GM12872 (cell line): ENCODE data around the gene UBE3A.

Experiments
- TF ChIP-seq, protein P1 (sequence below): IDR thresholded peaks from 3 replicates; pipeline ENCODE4 v1.5.1; 2011; ENCODE audit warnings: low read depth, mild to moderate bottlenecking, low read length, moderate library complexity; ENCODE audit not compliant: insufficient read depth

UBE3A gene

DNA sequence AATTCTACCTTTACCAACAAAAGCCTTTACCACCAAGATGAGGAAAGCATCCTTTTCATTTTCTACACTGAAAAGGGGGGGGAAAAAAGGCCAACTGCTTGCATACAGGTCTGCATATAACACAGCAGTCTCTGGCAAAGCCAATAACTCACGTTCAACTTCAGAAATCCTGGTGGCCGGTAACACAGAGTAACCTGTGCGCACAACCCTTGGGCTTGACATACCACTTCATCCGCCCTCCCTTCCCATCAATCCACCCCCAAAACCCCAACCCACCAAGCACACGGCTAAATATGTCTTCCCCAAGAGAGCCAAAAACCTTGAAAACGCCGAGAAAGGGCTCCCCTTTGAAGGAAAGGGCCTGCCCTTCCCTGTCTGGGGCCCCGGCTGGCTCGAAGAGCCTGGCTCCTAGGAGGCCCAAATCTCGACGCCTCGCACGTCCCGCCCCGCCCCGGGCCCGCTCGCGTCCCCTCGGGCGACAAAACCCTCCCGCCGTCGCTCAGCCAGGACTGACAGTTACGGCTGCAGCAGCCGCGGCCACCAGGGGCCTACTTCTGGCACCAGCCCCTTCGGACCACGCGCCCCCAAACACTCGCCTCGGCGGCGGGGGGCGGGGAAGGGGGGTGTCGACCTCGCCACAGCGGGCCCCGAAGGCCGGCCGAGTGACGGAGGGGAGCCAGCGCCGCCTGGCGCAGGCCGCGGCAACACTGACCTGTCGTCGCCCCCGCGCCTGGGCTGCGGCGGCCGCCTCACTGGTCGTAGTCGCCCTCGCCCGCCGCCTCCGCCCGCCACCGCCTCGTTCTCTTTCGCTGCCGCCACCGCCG is 835 bp downstream of the UBE3A start:
- TF ChIP-seq, protein P1, sequence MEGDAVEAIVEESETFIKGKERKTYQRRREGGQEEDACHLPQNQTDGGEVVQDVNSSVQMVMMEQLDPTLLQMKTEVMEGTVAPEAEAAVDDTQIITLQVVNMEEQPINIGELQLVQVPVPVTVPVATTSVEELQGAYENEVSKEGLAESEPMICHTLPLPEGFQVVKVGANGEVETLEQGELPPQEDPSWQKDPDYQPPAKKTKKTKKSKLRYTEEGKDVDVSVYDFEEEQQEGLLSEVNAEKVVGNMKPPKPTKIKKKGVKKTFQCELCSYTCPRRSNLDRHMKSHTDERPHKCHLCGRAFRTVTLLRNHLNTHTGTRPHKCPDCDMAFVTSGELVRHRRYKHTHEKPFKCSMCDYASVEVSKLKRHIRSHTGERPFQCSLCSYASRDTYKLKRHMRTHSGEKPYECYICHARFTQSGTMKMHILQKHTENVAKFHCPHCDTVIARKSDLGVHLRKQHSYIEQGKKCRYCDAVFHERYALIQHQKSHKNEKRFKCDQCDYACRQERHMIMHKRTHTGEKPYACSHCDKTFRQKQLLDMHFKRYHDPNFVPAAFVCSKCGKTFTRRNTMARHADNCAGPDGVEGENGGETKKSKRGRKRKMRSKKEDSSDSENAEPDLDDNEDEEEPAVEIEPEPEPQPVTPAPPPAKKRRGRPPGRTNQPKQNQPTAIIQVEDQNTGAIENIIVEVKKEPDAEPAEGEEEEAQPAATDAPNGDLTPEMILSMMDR = peak; percentile 38

DNA sequence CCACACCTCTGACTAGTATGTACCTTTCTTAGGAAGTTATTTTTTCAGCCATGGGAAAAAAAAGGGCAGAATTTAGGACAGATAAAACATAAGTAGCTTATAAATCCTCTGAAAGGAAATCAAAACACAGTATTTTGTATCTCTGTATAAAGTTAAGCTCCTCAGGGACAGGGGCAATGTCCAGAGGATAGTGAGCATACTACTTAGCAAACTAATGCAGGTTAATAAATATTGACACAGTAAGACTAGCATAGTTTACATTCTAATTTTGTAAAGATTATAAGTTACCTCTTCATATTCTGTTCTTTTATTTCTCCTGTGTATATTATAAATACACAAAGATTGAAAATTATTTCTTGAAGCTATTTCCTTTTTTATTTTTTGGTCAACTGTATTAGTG is 2.1 kb downstream of the UBE3A start:
- TF ChIP-seq, protein P1 = no peak

DNA sequence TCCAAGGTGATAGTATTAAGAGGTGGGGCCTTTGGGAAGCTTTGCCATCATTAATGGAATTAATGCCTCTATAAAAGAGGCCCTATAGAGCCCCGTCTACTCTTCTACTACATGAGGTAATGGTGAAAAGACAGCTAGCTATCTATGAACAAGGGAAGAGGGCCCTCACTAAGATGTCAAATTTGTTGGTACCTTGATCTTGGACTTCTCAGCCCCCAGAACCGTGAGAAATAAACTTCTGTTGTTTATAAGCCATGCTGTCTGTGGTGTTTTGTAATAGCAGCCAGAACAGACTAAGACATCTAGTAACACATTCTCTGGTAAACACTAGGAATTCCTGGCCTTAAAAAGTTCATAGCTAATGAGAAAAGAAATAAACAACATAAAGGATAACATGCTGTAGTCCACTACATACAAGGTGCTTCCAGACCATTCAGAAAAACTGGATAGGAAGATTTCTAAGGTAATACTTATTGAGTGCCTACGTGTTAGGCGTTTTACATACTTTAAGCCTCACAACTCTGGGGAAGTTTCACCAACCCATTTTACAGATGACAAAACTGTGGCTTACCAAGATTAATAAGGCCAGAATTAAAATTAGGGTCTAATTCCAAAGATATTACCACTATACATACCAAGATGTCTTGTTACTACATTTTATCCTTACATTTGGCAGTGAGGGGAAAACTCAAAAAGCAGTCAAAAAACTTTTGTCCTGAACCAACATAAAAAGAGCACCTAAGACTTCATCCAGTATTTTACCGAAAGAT is 3.2 kb downstream of the UBE3A start:
- TF ChIP-seq, protein P1 = no peak

DNA sequence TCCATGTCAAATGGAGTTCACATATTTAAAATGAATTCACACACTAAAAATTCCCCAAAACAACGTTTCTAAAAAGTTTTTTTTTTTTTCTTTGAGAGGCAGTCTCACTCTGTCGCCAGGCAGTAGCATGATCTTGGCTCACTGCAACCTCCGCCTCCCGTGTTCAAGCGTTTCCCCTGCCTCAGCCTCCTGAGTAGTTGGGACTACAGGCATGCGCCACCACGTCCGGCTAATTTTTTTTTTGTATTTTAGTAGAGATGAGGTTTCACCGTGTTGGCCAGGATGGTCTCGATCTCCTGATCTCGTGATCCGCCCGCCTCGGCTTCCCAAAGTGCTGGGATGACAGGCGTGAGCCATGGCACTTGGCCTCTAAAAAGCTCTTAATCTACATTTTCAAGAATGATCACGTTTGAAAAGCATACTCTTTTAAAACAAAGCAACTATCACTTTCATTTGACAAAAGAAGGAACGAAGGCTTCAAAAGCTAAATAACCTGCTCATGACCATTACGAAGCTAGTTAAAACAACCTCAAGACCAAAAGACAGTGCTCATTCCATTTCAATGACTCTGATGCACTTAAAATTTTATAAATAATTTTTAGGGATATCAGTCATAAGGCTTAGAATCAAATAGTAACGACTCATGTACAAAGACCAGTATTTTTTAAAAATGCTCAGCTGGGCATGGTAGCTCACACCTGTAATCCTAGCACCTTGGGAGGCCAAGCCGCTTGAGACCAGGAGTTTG is 5.5 kb downstream of the UBE3A start:
- TF ChIP-seq, protein P1 = no peak

DNA sequence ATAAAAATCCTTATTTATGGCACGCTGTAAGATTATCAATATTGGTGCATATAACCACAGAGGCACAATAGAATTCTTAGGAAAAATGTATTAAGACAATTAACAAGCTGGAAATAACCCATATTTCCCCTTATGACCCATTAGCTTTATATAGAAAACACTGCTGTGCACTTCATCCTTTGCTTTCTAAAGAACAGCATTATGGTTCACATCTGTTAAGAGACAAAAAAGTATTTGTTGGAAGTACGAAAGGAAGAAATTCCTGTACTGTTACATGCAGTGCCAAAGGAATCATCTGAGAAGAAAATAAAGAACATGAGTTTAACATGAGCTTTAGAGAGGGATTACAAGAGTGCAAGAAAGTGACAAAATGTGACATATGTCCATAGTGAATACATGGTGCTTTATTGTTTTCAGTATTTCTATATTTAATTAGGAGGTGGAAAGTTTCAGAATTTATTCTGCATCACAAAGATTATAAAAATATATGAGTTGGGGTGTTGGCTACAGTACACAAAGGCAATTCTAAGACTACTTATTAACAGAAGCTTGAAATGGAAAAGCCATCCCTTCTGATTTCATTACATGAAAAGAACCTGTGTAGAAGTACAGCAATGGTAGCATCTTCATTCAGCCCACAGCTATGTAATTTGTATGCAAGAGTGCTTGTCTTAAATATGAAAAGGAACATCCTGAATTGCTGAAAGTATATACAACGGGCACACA is 6.8 kb downstream of the UBE3A start:
- TF ChIP-seq, protein P1 = no peak

DNA sequence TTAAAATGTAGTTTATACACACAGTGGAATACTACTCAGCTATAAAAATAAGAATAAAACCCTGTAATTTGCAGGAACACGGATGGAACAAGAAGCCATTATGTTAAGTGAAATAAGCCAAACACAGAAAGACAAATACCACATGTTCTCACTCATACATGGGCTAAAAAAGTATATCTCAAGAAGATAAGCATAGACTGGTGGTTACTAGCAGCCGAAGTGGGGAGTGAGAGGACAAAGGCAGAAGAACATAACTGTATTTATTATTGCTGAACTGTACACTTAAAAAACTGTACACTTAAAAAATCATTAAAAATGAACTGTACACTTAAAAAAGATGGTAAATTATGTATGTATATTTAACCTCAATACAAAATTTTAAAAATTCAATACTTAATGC is 11.0 kb downstream of the UBE3A start:
- TF ChIP-seq, protein P1 = no peak
